Thyroid gland (tissue), 4 donors: ENCODE results near the gene IRS2.

Source experiments
- POLR2A ChIP-seq, 2 donors: fragments of 450-650 bp; IDR thresholded peaks; one replicate each; pipeline ENCODE4 v1.6.1; 2017; ENCODE audit warnings: antibody characterized with exemption in 2 of 2, mild to moderate bottlenecking in 2 of 2, moderate library complexity in 1 of 2
- TF ChIP-seq, protein P1 (sequence below), 6 experiments: fragments of 200-600 bp in 3 of 6; fragments of 450-650 bp in 3 of 6; sonication (generic) in 3 of 6; IDR thresholded peaks; one replicate each; pipeline ENCODE4 v1.5.1; 2016 to 2019; ENCODE audit warnings: antibody characterized with exemption in 6 of 6, mild to moderate bottlenecking in 2 of 6, inconsistent platforms in 1 of 6, moderate library complexity in 1 of 6

GRCh38 chr13:109749365-109749764 is 37.0 kb downstream of the IRS2 start:
- TF ChIP-seq, protein P1, sequence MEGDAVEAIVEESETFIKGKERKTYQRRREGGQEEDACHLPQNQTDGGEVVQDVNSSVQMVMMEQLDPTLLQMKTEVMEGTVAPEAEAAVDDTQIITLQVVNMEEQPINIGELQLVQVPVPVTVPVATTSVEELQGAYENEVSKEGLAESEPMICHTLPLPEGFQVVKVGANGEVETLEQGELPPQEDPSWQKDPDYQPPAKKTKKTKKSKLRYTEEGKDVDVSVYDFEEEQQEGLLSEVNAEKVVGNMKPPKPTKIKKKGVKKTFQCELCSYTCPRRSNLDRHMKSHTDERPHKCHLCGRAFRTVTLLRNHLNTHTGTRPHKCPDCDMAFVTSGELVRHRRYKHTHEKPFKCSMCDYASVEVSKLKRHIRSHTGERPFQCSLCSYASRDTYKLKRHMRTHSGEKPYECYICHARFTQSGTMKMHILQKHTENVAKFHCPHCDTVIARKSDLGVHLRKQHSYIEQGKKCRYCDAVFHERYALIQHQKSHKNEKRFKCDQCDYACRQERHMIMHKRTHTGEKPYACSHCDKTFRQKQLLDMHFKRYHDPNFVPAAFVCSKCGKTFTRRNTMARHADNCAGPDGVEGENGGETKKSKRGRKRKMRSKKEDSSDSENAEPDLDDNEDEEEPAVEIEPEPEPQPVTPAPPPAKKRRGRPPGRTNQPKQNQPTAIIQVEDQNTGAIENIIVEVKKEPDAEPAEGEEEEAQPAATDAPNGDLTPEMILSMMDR (IDR thresholded peaks at IDR 0.05) = no peak
- no peak for TF ChIP-seq POLR2A (IDR thresholded peaks at IDR 0.05)
